Fibroblast of mammary gland (primary cell): ENCODE results near the gene ARHGAP8.

ENCODE experiments used
- DNase-seq: peaks from one replicate; pipeline ENCODE4 v3.0.0-alpha.2; 2010; ENCODE audit warnings: low read depth
- H3K4me3 ChIP-seq: 2 replicates; pipeline ENCODE4 v1.5.1; 2011; ENCODE audit warnings: low read depth, mild to moderate bottlenecking, low read length, moderate library complexity; ENCODE audit not compliant: control insufficient read depth
- TF ChIP-seq, protein P1 (sequence below): conservative IDR thresholded peaks from 2 replicates; pipeline ENCODE4 v1.5.1; 2011; ENCODE audit warnings: low read depth, low read length, inconsistent platforms; ENCODE audit not compliant: control insufficient read depth, insufficient read depth

The ARHGAP8 gene

DNA sequence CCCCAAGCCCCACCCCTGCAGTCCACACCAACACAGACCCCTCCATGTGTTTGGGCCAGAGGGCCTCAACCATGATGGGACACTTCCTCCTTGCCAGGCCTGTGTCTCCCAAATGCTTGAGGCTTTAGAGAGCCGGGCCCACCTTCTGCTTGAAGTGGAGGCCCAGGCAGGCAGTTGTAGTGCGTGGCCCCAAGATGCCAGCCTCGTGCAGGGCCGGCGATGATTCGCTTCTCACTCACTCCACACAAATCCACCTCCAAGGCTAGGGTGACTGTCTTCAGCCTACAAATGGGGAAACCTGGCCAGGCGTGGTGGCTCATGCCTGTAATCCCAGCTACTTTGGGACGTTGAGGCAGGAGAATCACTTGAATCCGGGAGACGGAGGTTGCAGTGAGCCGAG, 44.6 kb upstream of the ARHGAP8 start:
- TF ChIP-seq, protein P1, sequence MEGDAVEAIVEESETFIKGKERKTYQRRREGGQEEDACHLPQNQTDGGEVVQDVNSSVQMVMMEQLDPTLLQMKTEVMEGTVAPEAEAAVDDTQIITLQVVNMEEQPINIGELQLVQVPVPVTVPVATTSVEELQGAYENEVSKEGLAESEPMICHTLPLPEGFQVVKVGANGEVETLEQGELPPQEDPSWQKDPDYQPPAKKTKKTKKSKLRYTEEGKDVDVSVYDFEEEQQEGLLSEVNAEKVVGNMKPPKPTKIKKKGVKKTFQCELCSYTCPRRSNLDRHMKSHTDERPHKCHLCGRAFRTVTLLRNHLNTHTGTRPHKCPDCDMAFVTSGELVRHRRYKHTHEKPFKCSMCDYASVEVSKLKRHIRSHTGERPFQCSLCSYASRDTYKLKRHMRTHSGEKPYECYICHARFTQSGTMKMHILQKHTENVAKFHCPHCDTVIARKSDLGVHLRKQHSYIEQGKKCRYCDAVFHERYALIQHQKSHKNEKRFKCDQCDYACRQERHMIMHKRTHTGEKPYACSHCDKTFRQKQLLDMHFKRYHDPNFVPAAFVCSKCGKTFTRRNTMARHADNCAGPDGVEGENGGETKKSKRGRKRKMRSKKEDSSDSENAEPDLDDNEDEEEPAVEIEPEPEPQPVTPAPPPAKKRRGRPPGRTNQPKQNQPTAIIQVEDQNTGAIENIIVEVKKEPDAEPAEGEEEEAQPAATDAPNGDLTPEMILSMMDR: no peak
- DNase-seq: peak; percentile 35

DNA sequence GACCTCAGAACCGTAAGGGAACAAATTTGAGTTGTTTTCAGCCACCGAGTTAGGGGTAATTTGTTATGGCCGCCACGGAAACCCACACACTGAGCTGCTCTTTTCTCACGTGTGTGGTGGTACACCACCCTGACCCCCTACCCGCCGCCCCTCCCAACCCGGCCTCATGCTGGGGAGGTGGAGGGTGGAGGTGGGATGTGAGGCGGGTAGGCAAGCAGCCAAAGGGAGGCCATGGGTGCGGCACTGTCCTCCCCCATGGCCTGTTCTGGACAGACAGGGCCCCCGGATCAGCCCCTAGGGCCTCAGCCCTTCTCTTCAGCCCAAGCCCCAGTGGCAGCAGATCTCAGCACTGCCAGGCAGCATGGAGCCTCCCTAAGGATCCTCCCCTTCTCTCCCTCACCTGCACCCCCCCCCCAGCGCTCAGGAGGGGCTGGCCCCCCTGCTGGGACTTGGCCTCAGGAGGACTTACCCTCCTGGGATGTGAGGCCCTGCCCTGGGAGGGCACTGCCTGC, 42.4 kb upstream of the ARHGAP8 start:
- H3K4me3 ChIP-seq: no peak overlapping the region
- TF ChIP-seq, protein P1: no peak
- DNase-seq: no peak

More for the DNA sequence above, 44.6 kb upstream of the ARHGAP8 start:
- no peak overlapping the region for H3K4me3 ChIP-seq

DNA sequence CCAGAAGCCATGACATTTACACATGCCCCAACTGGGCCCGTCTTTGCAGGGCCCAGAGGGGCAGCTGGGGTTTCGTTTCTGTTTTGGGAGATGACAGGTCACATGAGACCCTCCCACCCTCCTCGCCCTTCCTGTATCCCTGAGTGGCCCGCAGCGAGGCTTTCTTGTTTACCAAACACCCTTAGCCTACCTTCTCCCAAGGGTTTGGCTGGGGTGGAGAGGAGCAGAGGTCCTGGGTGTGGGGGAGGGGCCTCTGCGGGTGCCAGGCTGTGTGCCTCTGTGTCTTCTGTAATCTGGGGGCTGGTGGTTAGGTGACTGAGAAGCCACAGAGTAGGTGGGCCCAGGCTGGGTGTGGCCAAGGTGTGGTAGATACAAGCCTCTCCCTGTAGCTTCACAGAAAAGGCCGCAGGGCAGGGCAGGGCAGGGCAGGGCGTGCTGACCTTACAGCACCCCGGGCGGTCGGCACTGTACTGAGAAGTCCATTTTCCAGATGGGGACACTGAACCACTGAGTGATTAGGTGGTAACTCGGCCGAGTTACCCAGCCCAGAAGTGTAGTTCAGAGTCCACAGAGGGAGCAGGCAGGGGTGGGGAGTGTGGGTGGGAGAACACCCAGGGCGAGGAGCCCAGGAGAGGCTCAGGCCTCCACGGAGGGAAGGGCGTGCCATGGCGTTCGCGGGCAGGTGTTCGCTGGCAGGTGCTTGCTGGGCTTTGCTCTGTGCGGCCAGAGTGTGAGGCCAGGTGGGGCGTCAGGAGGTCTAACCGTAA, 41.7 kb upstream of the ARHGAP8 start:
- DNase-seq: no peak
- H3K4me3 ChIP-seq: no peak overlapping the region
- TF ChIP-seq, protein P1: no peak

GRCh38 chr22:44711241-44711560, 41.2 kb upstream of the ARHGAP8 start:
- DNase-seq: no peak
- H3K4me3 ChIP-seq: no peak overlapping the region
- TF ChIP-seq, protein P1: no peak

DNA sequence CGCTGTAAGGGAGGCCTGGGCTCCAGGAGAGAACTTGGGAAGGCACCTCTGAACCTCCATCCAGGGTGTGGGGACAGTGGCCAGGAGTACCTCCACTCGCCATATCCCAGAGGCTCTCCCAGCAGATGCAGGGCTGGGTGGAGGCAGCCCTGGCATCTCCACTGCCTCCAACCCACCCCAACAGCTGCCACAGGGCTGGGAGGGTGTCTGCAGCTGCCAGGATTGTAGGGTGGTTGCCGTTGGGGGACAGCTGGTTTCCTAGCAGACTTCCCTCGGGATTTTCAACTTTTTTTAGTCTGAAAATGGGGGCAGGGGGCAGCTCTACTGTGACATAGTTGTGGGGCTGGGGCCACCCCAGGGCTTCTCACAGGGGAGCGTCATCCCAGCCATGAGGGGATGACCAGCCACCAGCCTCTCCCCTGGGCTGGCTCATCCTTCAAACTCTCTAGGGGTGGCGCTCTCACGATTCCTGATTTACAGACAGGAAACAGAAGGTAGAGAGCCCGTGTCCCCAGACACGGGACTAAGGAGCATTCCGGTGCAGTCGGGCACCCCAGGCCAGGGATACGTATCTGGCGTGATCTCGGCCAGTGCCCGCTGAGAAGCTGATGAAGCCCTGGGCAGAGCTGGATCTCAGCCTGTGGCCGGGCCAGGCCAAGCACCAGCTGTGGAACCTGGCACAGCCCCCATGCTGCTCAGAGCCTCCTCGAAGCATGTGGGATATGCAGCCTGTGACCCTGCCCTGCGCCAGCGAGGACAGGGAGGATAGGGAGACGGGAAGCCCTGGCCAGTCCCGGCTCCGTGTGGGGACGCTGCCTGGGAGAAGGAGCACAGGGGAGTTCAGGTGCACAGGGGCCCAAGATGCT, 40.5 kb upstream of the ARHGAP8 start:
- H3K4me3 ChIP-seq: no peak overlapping the region

DNA sequence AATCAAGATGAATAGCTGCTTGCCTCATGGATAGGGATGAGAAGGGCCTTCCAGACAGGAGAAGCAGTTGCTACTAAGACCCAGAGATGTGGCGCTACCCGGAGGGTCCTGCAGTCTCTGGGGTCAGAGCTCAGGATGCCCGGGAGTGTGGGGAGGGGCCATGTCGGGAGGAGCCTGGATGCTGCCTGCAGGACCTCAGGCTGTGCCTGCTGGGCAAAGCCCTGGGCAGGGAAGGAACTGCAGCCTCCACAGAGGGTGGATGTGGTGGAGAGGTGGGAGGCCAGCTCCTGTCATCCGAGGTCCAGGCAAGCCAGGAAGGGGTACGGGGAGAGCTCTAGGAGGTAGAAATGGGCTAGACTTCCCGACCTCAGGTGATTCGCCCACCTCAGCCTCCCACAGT, 39.4 kb upstream of the ARHGAP8 start:
- no peak for DNase-seq
- TF ChIP-seq, protein P1: no peak
- H3K4me3 ChIP-seq: no peak overlapping the region

More for the DNA sequence above, 40.5 kb upstream of the ARHGAP8 start:
- no peak for DNase-seq
- TF ChIP-seq, protein P1: no peak
